ENCODE data around the gene NLGN1.

DNA sequence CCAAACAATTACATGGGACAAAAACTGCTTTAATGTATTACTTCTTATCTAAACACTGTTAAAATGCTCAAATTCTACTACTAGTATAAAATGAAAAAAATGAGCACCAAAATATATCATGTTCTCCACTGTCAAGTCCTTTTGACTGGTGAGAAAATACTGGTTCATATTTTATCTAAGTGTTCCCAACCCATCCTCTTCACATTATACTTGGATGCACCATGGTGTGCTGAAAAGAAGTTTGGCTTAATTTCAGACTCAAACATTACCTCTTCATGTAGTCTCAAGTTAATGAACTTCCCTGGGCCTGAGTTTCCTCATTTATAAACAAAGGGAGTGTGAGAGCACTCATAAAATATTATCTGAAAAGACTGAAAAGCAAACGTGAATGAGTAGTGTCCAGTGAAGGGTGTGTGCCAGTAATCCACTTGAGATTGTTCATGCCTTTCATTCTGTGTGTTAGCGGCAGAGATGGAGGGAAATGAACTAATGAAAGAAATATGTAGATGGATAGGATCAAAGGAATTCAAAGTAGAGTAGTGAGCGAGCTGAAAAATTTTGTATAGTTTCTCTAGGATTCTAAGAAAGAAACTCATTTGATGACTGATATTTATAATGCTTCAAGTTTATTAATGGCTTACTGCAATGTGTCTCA, 263.2 kb downstream of the NLGN1 start:
- TF ChIP-seq, protein P1, sequence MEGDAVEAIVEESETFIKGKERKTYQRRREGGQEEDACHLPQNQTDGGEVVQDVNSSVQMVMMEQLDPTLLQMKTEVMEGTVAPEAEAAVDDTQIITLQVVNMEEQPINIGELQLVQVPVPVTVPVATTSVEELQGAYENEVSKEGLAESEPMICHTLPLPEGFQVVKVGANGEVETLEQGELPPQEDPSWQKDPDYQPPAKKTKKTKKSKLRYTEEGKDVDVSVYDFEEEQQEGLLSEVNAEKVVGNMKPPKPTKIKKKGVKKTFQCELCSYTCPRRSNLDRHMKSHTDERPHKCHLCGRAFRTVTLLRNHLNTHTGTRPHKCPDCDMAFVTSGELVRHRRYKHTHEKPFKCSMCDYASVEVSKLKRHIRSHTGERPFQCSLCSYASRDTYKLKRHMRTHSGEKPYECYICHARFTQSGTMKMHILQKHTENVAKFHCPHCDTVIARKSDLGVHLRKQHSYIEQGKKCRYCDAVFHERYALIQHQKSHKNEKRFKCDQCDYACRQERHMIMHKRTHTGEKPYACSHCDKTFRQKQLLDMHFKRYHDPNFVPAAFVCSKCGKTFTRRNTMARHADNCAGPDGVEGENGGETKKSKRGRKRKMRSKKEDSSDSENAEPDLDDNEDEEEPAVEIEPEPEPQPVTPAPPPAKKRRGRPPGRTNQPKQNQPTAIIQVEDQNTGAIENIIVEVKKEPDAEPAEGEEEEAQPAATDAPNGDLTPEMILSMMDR (IDR thresholded peaks at IDR 0.05) = no peak
- TF ChIP-seq POLR2A (IDR thresholded peaks at IDR 0.05) = no peak

Measured in lower leg skin (tissue), 3 donors.